GM19324 (cell line): Measurements from ENCODE around the gene UBALD1.
"Not testable (repeated sequence)": the region's sequence is repeated elsewhere in the genome, so short reads cannot be mapped to it uniquely, and the experiment has no call there.

Experiments used
- ATAC-seq: cut with Tn5 transposase; IDR thresholded peaks from one replicate; pipeline ENCODE4 v1.9.1; 2021; ENCODE audit warnings: mild to moderate bottlenecking, moderate library complexity; ENCODE audit not compliant: unreplicated experiment, low FRiP score

The UBALD1 gene

GRCh38 chr16:4614571-4615383, at the start of gene UBALD1:
UBALD1 (minus strand) TSS chr16:4614888; CDS start chr16:4614797, 91 bp downstream.
- peak; percentile 54 for ATAC-seq

- no peak for ATAC-seq
Observed at GRCh38 chr16:4663777-4664465, 49.2 kb upstream of the UBALD1 start.

- no peak for ATAC-seq
Observed at GRCh38 chr16:4663465-4663776, 48.7 kb upstream of the UBALD1 start.

GRCh38 chr16:4661661-4662060, 47.0 kb upstream of the UBALD1 start:
- ATAC-seq: no peak

- no peak for ATAC-seq
Observed at GRCh38 chr16:4660454-4661007, 45.8 kb upstream of the UBALD1 start.

- ATAC-seq: no peak
Observed at GRCh38 chr16:4659363-4660353, 45.0 kb upstream of the UBALD1 start.

- no peak for ATAC-seq
Observed at GRCh38 chr16:4656695-4657686, 42.3 kb upstream of the UBALD1 start.

GRCh38 chr16:4656221-4656620, 41.5 kb upstream of the UBALD1 start:
- no peak for ATAC-seq

GRCh38 chr16:4655801-4656200, 41.1 kb upstream of the UBALD1 start:
- no peak for ATAC-seq

- ATAC-seq: no peak
Observed at GRCh38 chr16:4654964-4655590, 40.4 kb upstream of the UBALD1 start.

- no peak for ATAC-seq
Observed at GRCh38 chr16:4654011-4654963, 39.6 kb upstream of the UBALD1 start.

GRCh38 chr16:4652561-4652960, 37.9 kb upstream of the UBALD1 start:
- ATAC-seq: no peak

- ATAC-seq: no peak
Observed at GRCh38 chr16:4651827-4652226, 37.1 kb upstream of the UBALD1 start.

GRCh38 chr16:4650443-4651074, 35.9 kb upstream of the UBALD1 start:
- ATAC-seq: not testable (repeated sequence)

GRCh38 chr16:4649744-4650442, 35.2 kb upstream of the UBALD1 start:
- no peak for ATAC-seq

- no peak for ATAC-seq
Observed at GRCh38 chr16:4648917-4649316, 34.2 kb upstream of the UBALD1 start.

GRCh38 chr16:4647644-4647980, 32.9 kb upstream of the UBALD1 start:
- no peak for ATAC-seq
